Fibroblast of mammary gland (primary cell): ENCODE measurements around the gene ASB15.

ENCODE experiments used
- DNase-seq: peaks from one replicate; pipeline ENCODE4 v3.0.0-alpha.2; 2010; ENCODE audit warnings: low read depth
- H3K4me3 ChIP-seq: 2 replicates; pipeline ENCODE4 v1.5.1; 2011; ENCODE audit warnings: low read depth, mild to moderate bottlenecking, low read length, moderate library complexity; ENCODE audit not compliant: control insufficient read depth
- TF ChIP-seq, protein P1 (sequence below): conservative IDR thresholded peaks from 2 replicates; pipeline ENCODE4 v1.5.1; 2011; ENCODE audit warnings: low read depth, low read length, inconsistent platforms; ENCODE audit not compliant: control insufficient read depth, insufficient read depth

Gene ASB15

DNA sequence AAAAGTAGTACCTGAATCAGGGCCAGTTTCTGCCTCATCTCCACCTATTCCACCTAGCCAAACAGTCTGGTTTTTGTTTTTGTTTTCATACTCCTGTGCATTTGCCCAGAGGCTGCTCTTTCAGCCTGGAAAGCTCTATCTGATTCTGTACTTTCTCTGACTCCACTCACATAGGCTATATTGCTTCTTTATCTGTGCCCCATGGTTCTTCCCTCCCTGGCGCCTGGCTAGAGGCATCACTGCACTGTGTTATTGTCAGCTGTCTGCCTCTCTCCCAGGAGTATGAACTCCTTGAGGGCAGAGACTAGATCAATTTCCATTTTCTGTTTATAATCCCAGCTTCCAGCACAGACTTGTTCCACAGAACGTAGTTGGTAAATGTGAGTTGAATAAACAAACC, 49.0 kb downstream of the ASB15 start:
- H3K4me3 ChIP-seq, result no peak overlapping the region
- TF ChIP-seq, protein P1, sequence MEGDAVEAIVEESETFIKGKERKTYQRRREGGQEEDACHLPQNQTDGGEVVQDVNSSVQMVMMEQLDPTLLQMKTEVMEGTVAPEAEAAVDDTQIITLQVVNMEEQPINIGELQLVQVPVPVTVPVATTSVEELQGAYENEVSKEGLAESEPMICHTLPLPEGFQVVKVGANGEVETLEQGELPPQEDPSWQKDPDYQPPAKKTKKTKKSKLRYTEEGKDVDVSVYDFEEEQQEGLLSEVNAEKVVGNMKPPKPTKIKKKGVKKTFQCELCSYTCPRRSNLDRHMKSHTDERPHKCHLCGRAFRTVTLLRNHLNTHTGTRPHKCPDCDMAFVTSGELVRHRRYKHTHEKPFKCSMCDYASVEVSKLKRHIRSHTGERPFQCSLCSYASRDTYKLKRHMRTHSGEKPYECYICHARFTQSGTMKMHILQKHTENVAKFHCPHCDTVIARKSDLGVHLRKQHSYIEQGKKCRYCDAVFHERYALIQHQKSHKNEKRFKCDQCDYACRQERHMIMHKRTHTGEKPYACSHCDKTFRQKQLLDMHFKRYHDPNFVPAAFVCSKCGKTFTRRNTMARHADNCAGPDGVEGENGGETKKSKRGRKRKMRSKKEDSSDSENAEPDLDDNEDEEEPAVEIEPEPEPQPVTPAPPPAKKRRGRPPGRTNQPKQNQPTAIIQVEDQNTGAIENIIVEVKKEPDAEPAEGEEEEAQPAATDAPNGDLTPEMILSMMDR, result no peak
- DNase-seq, result no peak

DNA sequence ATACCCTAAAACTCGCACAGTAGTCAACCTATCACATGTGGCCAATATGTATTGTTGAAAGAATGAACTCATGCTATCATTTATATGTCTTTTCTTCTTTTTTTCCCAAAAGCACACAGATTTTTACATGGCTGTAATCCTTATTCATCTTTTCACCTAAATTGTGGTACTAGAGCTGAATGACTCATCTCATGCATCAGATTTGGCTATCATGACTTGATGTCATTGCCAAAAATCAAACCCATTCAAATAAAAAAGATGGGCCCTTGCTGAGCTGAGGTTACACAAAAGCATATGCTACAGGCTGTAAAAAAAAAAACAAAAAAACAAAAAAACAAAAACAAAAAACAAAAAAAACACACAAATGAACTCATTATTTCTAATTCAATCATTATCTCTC, 50.8 kb downstream of the ASB15 start:
- TF ChIP-seq, protein P1, result no peak
- DNase-seq, result peak; percentile 55
- no peak overlapping the region for H3K4me3 ChIP-seq

DNA sequence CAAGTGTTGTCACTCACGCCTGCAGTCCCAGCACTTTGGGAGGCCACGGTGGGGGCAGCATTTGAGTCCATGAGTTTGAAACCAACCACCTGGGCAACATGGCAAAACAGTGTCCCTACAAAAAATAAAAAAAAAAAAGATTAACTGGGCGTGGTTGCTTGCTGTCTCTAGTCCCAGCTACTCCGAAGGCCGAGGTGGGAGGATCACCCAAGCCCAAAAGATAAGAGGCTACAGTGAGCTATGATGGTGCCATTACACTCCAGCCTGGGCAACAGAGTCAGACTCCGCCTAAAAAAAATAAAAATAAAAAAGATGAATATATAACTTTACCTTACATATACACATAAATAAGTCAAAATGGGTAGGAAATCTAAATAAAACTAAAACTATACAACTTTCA, 51.5 kb downstream of the ASB15 start:
- DNase-seq, result no peak
- H3K4me3 ChIP-seq, result no peak overlapping the region
- TF ChIP-seq, protein P1, result no peak

DNA sequence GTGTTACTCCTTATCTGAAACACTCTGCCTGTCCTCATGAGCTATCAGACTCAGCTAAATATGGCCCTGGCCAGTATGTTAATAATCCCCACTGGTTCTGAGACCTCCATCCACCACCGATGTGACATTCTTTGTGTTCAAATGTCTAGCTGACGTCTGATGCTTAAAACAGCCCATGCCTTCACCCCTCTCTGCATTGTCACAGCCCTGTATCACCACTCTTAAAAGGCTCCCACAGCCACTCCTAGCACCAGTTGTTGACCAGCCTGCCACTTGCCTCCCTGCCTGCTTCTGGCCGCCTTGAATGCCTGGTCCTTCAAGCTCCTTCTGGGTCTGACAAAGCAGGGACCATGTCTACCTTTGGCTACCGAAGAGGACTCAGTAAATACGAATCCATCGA, 54.0 kb downstream of the ASB15 start, which contains the start of gene LMOD2:
TSS of gene LMOD2 (plus strand) at position 253 of the 400 bp plus-strand sequence. CDS start at position 351, 98 bp downstream.
- no peak for DNase-seq
- no peak within 1 kb of the TSS for H3K4me3 ChIP-seq
- TF ChIP-seq, protein P1, result no peak

DNA sequence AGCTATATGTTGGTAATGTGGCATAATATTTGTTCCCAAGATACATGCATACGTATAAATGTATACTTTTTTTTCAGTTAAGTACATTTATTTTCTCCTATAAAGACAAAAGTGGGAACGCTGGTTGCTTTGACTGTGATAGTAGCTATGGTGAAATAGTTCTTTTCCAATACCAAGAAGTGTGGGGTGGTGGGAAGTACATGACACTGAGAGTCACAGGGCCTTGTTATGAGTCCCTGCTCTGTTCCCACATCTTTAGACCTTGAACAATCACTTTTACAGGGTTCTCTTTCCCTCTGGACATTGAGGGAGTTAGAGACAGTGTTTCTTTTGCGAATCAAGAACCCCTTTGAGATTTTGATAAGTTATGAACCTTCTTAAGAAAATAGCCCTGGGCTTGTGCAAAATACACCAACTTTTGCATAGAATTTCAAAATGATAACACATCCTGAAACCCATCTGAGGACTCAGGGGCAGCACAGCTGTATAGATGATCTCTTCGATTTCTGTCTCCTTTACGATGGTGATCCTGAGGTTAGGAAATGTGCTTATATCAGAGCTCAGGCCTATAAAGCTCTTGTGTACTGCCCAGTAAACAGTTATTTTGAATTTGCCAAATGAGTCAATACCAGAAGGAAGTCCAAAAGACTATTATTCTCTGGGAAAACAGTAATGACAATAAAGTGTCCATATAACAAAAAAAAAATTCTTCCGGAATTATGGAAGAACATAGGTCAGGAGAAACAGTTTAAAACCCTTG, 55.1 kb downstream of the ASB15 start:
- no peak overlapping the region for H3K4me3 ChIP-seq
- no peak for DNase-seq
- TF ChIP-seq, protein P1, result no peak

DNA sequence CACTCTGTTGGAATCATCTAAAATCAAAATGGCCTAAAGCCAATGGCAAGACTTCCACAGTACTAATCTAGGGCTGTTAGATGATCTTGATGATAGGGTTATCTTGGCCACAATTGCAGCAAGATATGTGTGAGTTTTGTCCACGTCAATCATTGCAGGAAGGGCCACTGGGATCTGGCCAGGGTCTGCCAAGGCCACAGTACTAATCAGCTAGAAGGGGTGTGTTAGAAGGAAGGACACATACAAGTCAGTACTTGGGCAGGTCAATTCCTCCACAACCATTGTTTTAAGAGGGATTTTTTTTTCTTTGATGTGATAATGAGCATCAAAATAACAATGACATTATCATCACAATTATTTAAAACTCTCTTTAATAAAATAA, 55.7 kb downstream of the ASB15 start:
- DNase-seq, result no peak
- no peak overlapping the region for H3K4me3 ChIP-seq
- TF ChIP-seq, protein P1, result no peak
